Kidney glomerular epithelial cell (primary cell): ENCODE data around the gene ZSWIM3.

ENCODE experiments used
- DNase-seq: peaks from one replicate; lab custom pipeline; 2025; lab: John Stamatoyannopoulos, UW

The ZSWIM3 gene

GRCh38 chr20:45910670-45911485, 53.5 kb downstream of the ZSWIM3 start:
- peak; percentile 97 for DNase-seq

GRCh38 chr20:45911486-45912343, 54.3 kb downstream of the ZSWIM3 start, which contains the start of gene PLTP:
Gene PLTP, minus strand, starts transcription at chr20:45912155. Its CDS starts 703 bp downstream, at chr20:45911452.
- DNase-seq, result peak; percentile 12

- no peak for DNase-seq
Measured at GRCh38 chr20:45912344-45912682, 54.9 kb downstream of the ZSWIM3 start.

GRCh38 chr20:45913116-45913515, 55.7 kb downstream of the ZSWIM3 start:
- no peak for DNase-seq

GRCh38 chr20:45917790-45918141, 60.4 kb downstream of the ZSWIM3 start:
- DNase-seq, result no peak

GRCh38 chr20:45918182-45918737, 60.8 kb downstream of the ZSWIM3 start:
- no peak for DNase-seq

- no peak for DNase-seq
Measured at GRCh38 chr20:45918779-45919537, 61.5 kb downstream of the ZSWIM3 start.

- DNase-seq, result no peak
Measured at GRCh38 chr20:45919542-45920399, 62.4 kb downstream of the ZSWIM3 start.

GRCh38 chr20:45920462-45921336, 63.3 kb downstream of the ZSWIM3 start:
- no peak for DNase-seq

GRCh38 chr20:45921337-45922189, 64.1 kb downstream of the ZSWIM3 start:
- DNase-seq, result no peak

- DNase-seq, result peak; percentile 30
Measured at GRCh38 chr20:45924391-45925261, 67.2 kb downstream of the ZSWIM3 start.

GRCh38 chr20:45925821-45926506, 68.5 kb downstream of the ZSWIM3 start:
- DNase-seq, result no peak

- DNase-seq, result no peak
Measured at GRCh38 chr20:45926731-45927070, 69.3 kb downstream of the ZSWIM3 start.

GRCh38 chr20:45927071-45927878, 69.9 kb downstream of the ZSWIM3 start:
- DNase-seq, result no peak
